H1 (cell line): ENCODE data around the gene RASA4B.
"Not testable (repeated sequence)": the region's sequence is repeated elsewhere in the genome, so short reads cannot be mapped to it uniquely, and the experiment has no call there.

Experiments
- CEBPB ChIP-seq: IDR thresholded peaks from 2 replicates; pipeline ENCODE4 v1.6.1; 2012; ENCODE audit warnings: low read depth, low read length
- TF ChIP-seq, protein P1 (sequence below), 3 experiments: IDR thresholded peaks; 1 replicate in 2 of 3; 2 replicates in 1 of 3; pipeline versions ENCODE4 v1.5.1 to v1.6.1; 2011; ENCODE audit warnings: low read length in 3 of 3, mild to moderate bottlenecking in 3 of 3, inconsistent platforms in 2 of 3, low read depth in 1 of 3, moderate library complexity in 1 of 3; ENCODE audit not compliant: insufficient read depth in 1 of 3; ENCODE audit errors: control extremely low read depth in 1 of 3

DNA sequence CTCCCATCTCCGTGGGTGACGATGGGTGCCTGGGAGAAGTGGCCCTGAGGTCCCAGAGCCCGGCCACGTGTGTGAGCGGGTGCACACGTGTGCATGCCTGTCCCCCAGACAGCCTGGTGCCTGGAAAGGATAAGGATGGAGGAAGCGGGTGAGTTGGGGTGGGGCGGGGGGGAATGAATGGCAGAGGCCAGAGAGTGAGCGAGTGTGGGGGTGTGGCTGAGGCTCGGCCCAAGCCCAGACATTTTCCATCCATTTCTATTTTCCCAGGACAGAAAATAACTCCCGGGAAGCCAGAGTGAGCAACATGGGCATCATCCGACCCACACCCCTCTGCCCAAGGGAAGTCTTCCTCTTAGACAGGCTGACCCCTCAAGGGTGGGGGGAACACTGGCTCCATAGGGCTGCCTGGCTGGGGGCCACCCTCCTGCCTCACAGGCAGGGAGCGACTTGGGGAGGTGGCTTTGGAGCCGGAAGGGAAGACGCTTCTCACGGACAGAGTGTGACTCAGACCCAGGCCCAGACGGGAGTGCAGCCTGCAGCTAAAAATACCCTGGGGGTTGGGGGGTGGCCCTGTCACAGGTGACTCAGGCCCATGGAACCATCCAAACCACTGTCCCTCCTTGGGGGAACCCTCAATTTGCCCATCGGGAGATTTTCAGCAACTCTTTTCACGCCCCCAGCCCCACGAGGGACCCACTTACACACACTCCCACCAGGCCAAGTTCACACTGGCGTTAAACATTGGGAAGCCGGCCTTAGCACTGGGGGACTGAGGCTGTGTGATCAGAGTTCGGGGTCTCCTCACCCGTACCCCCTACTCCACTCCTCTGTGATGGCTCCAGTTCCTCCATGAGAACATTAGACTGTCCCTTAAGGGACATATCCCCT is 12.0 kb downstream of the RASA4B start:
- TF ChIP-seq CEBPB: not testable (repeated sequence)
- TF ChIP-seq, protein P1, sequence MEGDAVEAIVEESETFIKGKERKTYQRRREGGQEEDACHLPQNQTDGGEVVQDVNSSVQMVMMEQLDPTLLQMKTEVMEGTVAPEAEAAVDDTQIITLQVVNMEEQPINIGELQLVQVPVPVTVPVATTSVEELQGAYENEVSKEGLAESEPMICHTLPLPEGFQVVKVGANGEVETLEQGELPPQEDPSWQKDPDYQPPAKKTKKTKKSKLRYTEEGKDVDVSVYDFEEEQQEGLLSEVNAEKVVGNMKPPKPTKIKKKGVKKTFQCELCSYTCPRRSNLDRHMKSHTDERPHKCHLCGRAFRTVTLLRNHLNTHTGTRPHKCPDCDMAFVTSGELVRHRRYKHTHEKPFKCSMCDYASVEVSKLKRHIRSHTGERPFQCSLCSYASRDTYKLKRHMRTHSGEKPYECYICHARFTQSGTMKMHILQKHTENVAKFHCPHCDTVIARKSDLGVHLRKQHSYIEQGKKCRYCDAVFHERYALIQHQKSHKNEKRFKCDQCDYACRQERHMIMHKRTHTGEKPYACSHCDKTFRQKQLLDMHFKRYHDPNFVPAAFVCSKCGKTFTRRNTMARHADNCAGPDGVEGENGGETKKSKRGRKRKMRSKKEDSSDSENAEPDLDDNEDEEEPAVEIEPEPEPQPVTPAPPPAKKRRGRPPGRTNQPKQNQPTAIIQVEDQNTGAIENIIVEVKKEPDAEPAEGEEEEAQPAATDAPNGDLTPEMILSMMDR (IDR thresholded peaks at IDR 0.05; ENCODE audit: control extremely low read depth in 1 of 3, insufficient read depth in 1 of 3, low read depth in 1 of 3, low read length in 3 of 3): not testable (repeated sequence)
